GM23338 (cell line): ENCODE data around the gene TEPSIN. TPM values are rescaled to one million over a fixed set of nuclear protein-coding genes. Genes with fewer than 3 reads are reported as not detected.

Experiments
- ATAC-seq: fragments of 200-7000 bp; cut with Tn5 transposase; 3 replicates; pipeline ENCODE4 v1.9.1; 2020
- DNase-seq: peaks from one replicate; pipeline ENCODE4 v3.0.0-alpha.2; 2015; ENCODE audit warnings: low spot score
- H2AFZ ChIP-seq: fragments of 200-600 bp; sonication (generic); 2 replicates; pipeline ENCODE4 v1.8.0; 2016; ENCODE audit warnings: antibody characterized with exemption, mild to moderate bottlenecking, moderate library complexity
- H3F3A ChIP-seq: fragments of 200-600 bp; sonication (generic); replicated peaks from 2 replicates; pipeline ENCODE4 v1.8.0; 2017; ENCODE audit warnings: antibody characterized with exemption, mixed run types, low read depth
- H3K27ac ChIP-seq: fragments of 200-600 bp; sonication (generic); 2 replicates; pipeline ENCODE4 v1.6.1; 2016; ENCODE audit warnings: low read depth
- H3K27me3 ChIP-seq: fragments of 200-600 bp; sonication (generic); 2 replicates; pipeline ENCODE4 v1.8.0; 2016; ENCODE audit warnings: mild to moderate bottlenecking, mixed run types, moderate library complexity; ENCODE audit not compliant: insufficient read depth
- H3K36me3 ChIP-seq: fragments of 200-600 bp; sonication (generic); 2 replicates; pipeline ENCODE4 v1.8.0; 2016; ENCODE audit warnings: mild to moderate bottlenecking; ENCODE audit not compliant: insufficient read depth
- H3K4me1 ChIP-seq: fragments of 200-600 bp; sonication (generic); 2 replicates; pipeline ENCODE4 v1.8.0; 2016; ENCODE audit warnings: mild to moderate bottlenecking, moderate library complexity; ENCODE audit not compliant: insufficient read depth
- H3K4me2 ChIP-seq: fragments of 200-600 bp; sonication (generic); 2 replicates; pipeline ENCODE4 v1.7.1; 2017; ENCODE audit warnings: mixed run types
- H3K4me3 ChIP-seq: fragments of 200-600 bp; sonication (generic); 2 replicates; pipeline ENCODE4 v1.6.1; 2016; ENCODE audit warnings: mixed run types
- H3K79me2 ChIP-seq: fragments of 200-600 bp; sonication (generic); replicated peaks from 2 replicates; pipeline ENCODE4 v1.8.0; 2017; ENCODE audit warnings: mild to moderate bottlenecking; ENCODE audit not compliant: insufficient read depth
- H3K9me2 ChIP-seq: fragments of 200-600 bp; sonication (generic); 2 replicates; pipeline ENCODE4 v1.8.0; 2017; ENCODE audit not compliant: insufficient read depth
- H4K20me1 ChIP-seq: fragments of 200-600 bp; sonication (generic); replicated peaks from 2 replicates; pipeline ENCODE4 v1.8.0; 2017; ENCODE audit warnings: mild to moderate bottlenecking; ENCODE audit not compliant: insufficient read depth
- H3K27ac Mint-ChIP-seq: 2 replicates; pipeline ENCODE4 v1.8.0; 2020; ENCODE audit warnings: inconsistent platforms, mild to moderate bottlenecking, moderate library complexity, mixed read lengths
- H3K27me3 Mint-ChIP-seq: 3 replicates; pipeline ENCODE4 v1.8.0; 2022; ENCODE audit warnings: low read depth, mild to moderate bottlenecking, moderate library complexity, mixed read lengths, inconsistent platforms; ENCODE audit not compliant: insufficient read depth, poor library complexity
- H3K36me3 Mint-ChIP-seq: 3 replicates; pipeline ENCODE4 v1.8.0; 2021; ENCODE audit warnings: low read depth, mild to moderate bottlenecking, inconsistent platforms, moderate library complexity, mixed read lengths
- H3K4me1 Mint-ChIP-seq: 3 replicates; pipeline ENCODE4 v1.8.0; 2020; ENCODE audit warnings: mild to moderate bottlenecking, inconsistent platforms, mixed read lengths
- H3K4me3 Mint-ChIP-seq: 3 replicates; pipeline ENCODE4 v1.8.0; 2021; ENCODE audit warnings: moderate library complexity, mild to moderate bottlenecking, inconsistent platforms, mixed read lengths
- H3K9me3 Mint-ChIP-seq: 3 replicates; pipeline ENCODE4 v1.8.0; 2020; ENCODE audit warnings: moderate library complexity, mild to moderate bottlenecking, inconsistent platforms, mixed read lengths
- EZH2 ChIP-seq: fragments of 200-600 bp; sonication (generic); IDR thresholded peaks from one replicate; pipeline ENCODE4 v1.8.0; 2017; ENCODE audit warnings: antibody characterized with exemption, mild to moderate bottlenecking, low read depth; ENCODE audit not compliant: unreplicated experiment
- NANOG ChIP-seq: IDR thresholded peaks from 2 replicates; pipeline ENCODE4 v1.6.1; 2016; ENCODE audit warnings: antibody characterized with exemption, borderline replicate concordance
- STAT1 ChIP-seq: IDR thresholded peaks from one replicate; pipeline ENCODE4 v1.6.1; 2016; ENCODE audit warnings: antibody characterized with exemption; ENCODE audit not compliant: unreplicated experiment
- ZNF331 ChIP-seq: fragments of 250-450 bp; sonication (Bioruptor Pico); IDR thresholded peaks from 2 replicates; pipeline ENCODE4 v1.5.0; 2020; ENCODE audit warnings: low read depth, mild to moderate bottlenecking, moderate library complexity
- polyA plus RNA-seq: library from polyadenylated mRNA; unstranded; fragments of >200 nt; fragmentation: Nextera tagmentation; extraction: Ambion mirVana; gene quantifications from 2 replicates; pipeline ENCODE4 v1.2.1, GENCODE V29; 2016
- total RNA-seq: library from RNA; depleted of rRNA; stranded (reverse); fragments of >200 nt; shearing (Covaris generic); gene quantifications from 2 replicates; pipeline ENCODE4 v1.2.3, GENCODE V29; 2014
- TF ChIP-seq, protein P1 (sequence below): IDR thresholded peaks from 2 replicates; pipeline ENCODE4 v1.6.1; 2016; ENCODE audit warnings: antibody characterized with exemption
- TF ChIP-seq, protein P2 (sequence below): IDR thresholded peaks from one replicate; pipeline ENCODE4 v1.6.1; 2018; ENCODE audit warnings: antibody characterized with exemption; ENCODE audit not compliant: unreplicated experiment

Gene TEPSIN
- total and polyA plus RNA-seq, 2 experiments from 2014 or later = 4.4 to 25.3 TPM

DNA sequence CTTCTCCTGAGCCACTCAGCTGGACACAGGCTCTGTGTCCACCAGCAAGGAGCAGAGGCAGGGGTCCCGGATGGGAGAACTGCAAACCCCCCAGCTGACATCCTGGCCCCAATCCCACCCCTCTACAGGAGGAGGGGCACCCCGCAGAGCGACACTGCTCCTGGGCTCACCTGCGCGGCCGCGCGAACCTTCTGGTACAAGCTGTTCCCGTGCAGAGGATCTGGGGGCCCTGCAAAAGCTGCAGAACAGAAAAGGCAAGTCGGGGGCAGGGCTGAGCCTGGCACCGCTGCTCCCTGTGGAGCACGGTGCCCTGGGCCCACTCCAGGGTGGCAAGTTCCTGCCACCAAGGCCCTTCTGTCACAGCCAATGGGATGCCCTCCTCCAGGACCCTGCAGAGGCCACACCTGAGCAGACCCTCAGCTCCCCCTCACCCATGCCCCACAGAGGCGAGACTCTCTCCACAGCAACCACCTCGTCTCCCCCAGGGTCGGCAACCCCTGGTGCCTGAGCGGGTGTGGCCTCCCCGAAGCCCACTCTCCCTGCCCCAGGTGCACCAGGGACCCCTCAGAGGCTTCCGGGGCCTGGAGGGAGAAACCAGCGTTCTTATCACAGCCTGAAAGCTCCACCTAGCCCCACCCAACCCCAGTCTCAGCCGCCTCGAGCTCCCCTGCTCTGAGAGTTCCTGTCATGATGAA lies 4.9 kb downstream of the TEPSIN start:
- no peak overlapping the region for H3K4me2 ChIP-seq
- ATAC-seq (no peak), DNase-seq (no peak)
- no peaks in the 10 kb centered on the region for H3K4me1 ChIP-seq
- Mint-ChIP-seq H3K36me3 (peaks cover 15% of the 10 kb centered on the region), H3K4me3 (no peak overlapping the region), H3K9me3 (no peaks in the 10 kb centered on the region), H3K27ac (no peak overlapping the region), H3K27me3 (peaks cover 6% of the 10 kb centered on the region), H3K4me1 (peaks cover 5% of the 10 kb centered on the region)
- H3K79me2 ChIP-seq = no peaks in the 10 kb centered on the region; the same call in none of the 2 replicates
- H3F3A ChIP-seq = no peaks in the 10 kb centered on the region
- H3K27me3 ChIP-seq = no peaks in the 10 kb centered on the region
- no peak overlapping the region for H3K4me3 ChIP-seq
- H3K9me2 ChIP-seq = no peaks in the 10 kb centered on the region
- no peaks in the 10 kb centered on the region for H3K36me3 ChIP-seq
- no peak overlapping the region for H3K27ac ChIP-seq
- H4K20me1 ChIP-seq = no peaks in the 10 kb centered on the region
- TF ChIP-seq, protein P1, sequence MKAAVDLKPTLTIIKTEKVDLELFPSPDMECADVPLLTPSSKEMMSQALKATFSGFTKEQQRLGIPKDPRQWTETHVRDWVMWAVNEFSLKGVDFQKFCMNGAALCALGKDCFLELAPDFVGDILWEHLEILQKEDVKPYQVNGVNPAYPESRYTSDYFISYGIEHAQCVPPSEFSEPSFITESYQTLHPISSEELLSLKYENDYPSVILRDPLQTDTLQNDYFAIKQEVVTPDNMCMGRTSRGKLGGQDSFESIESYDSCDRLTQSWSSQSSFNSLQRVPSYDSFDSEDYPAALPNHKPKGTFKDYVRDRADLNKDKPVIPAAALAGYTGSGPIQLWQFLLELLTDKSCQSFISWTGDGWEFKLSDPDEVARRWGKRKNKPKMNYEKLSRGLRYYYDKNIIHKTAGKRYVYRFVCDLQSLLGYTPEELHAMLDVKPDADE = no peak
- H2AFZ ChIP-seq = no peak overlapping the region

DNA sequence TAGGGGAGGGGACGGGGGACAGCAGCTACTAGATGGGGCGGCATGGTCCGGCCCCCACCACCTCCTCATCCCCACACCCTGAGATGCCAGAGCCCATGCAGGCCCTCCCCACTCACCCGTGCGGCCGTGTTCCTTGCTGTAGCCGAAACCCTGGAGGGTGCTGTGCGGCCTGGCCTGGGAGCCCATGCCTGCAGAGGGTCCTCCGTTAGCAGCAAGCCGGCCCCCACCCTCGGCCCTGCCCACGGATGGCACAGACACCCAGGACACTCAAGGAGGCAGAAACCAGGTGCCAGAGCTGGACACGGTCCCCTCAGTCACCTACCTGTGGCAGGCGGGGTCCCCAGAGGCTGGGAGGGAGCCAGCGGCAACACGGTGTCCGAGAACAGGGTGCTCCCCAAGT lies 5.5 kb downstream of the TEPSIN start:
- Mint-ChIP-seq H3K4me3 (no peak overlapping the region), H3K9me3 (no peaks in the 10 kb centered on the region), H3K4me1 (peaks cover 5% of the 10 kb centered on the region), H3K27me3 (peaks cover 6% of the 10 kb centered on the region), H3K36me3 (peaks cover 15% of the 10 kb centered on the region), H3K27ac (no peak overlapping the region)
- Histone ChIP-seq H3K4me3 (no peak overlapping the region), H3K9me2 (no peaks in the 10 kb centered on the region), H4K20me1 (no peaks in the 10 kb centered on the region), H3K79me2 (no peaks in the 10 kb centered on the region; the same call in none of the 2 replicates), H3K4me1 (no peaks in the 10 kb centered on the region), H3F3A (no peaks in the 10 kb centered on the region), H3K27ac (no peak overlapping the region), H3K4me2 (no peak overlapping the region), H2AFZ (no peak overlapping the region), H3K27me3 (no peaks in the 10 kb centered on the region), H3K36me3 (no peaks in the 10 kb centered on the region)
- ATAC-seq (no peak), DNase-seq (no peak)
- TF ChIP-seq ZNF331 (CRISPR knock-in tag) (no peak), NANOG (no peak), STAT1 (no peak), EZH2 (no peak)
- TF ChIP-seq, protein P2, sequence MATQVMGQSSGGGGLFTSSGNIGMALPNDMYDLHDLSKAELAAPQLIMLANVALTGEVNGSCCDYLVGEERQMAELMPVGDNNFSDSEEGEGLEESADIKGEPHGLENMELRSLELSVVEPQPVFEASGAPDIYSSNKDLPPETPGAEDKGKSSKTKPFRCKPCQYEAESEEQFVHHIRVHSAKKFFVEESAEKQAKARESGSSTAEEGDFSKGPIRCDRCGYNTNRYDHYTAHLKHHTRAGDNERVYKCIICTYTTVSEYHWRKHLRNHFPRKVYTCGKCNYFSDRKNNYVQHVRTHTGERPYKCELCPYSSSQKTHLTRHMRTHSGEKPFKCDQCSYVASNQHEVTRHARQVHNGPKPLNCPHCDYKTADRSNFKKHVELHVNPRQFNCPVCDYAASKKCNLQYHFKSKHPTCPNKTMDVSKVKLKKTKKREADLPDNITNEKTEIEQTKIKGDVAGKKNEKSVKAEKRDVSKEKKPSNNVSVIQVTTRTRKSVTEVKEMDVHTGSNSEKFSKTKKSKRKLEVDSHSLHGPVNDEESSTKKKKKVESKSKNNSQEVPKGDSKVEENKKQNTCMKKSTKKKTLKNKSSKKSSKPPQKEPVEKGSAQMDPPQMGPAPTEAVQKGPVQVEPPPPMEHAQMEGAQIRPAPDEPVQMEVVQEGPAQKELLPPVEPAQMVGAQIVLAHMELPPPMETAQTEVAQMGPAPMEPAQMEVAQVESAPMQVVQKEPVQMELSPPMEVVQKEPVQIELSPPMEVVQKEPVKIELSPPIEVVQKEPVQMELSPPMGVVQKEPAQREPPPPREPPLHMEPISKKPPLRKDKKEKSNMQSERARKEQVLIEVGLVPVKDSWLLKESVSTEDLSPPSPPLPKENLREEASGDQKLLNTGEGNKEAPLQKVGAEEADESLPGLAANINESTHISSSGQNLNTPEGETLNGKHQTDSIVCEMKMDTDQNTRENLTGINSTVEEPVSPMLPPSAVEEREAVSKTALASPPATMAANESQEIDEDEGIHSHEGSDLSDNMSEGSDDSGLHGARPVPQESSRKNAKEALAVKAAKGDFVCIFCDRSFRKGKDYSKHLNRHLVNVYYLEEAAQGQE = no peak
